GM10266 (cell line): Measurements from ENCODE around the gene CBL.

Experiments used
- DNase-seq: peaks from one replicate; pipeline ENCODE4 v3.0.0; 2012; ENCODE audit errors: extremely low spot score
- CTCF ChIP-seq: IDR thresholded peaks from 2 replicates; pipeline ENCODE4 v1.5.1; 2012; ENCODE audit warnings: mild to moderate bottlenecking, low read depth; ENCODE audit not compliant: control insufficient read depth, insufficient read depth; ENCODE audit errors: missing control alignments

The CBL gene

GRCh38 chr11:119258180-119258579 is 52.0 kb downstream of the CBL start:
- no peak for DNase-seq
- no peak for TF ChIP-seq CTCF

- no peak for TF ChIP-seq CTCF
- DNase-seq = no peak
Observed at GRCh38 chr11:119258983-119259382, 52.8 kb downstream of the CBL start.

- TF ChIP-seq CTCF = peak; percentile 5
- DNase-seq = peak; percentile 40
Observed at GRCh38 chr11:119262668-119263351, 56.7 kb downstream of the CBL start.

- DNase-seq = peak; percentile 34
- no peak for TF ChIP-seq CTCF
Observed at GRCh38 chr11:119263352-119263940, 57.3 kb downstream of the CBL start.

GRCh38 chr11:119266063-119266462 is 59.9 kb downstream of the CBL start:
- TF ChIP-seq CTCF = no peak
- no peak for DNase-seq

GRCh38 chr11:119266517-119267255 is 60.5 kb downstream of the CBL start:
- DNase-seq = no peak
- no peak for TF ChIP-seq CTCF

GRCh38 chr11:119267645-119268044 is 61.5 kb downstream of the CBL start:
- no peak for DNase-seq
- TF ChIP-seq CTCF = no peak
